Measurements from ENCODE around the gene ZNF800.

ZNF800 gene

DNA sequence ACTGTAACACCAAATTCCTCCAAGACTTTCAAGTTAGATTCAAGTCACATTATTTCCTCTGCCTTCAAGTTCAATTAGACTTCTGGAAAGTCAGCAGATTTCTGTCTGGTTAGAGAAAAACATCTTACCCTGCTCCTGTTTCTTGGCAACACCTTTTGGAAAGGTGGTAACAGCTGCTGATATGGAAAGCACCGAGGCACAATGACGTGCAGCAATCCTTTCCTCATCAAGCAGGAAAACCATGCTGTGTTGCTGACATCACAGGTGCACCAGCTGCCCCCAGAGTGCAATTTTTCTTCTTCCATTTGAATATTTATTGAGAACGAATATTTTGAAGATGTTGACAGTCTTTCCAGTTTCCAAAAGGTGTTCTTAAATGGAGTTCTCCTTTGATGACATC, 41.9 kb downstream of the ZNF800 start:
- DNase-seq (ENCODE audit: extremely low read depth, low read depth) = no peak
- H3K4me3 ChIP-seq (replicated peaks; ENCODE audit: low read depth, low read length) = no peak overlapping the region
- TF ChIP-seq, protein P1, sequence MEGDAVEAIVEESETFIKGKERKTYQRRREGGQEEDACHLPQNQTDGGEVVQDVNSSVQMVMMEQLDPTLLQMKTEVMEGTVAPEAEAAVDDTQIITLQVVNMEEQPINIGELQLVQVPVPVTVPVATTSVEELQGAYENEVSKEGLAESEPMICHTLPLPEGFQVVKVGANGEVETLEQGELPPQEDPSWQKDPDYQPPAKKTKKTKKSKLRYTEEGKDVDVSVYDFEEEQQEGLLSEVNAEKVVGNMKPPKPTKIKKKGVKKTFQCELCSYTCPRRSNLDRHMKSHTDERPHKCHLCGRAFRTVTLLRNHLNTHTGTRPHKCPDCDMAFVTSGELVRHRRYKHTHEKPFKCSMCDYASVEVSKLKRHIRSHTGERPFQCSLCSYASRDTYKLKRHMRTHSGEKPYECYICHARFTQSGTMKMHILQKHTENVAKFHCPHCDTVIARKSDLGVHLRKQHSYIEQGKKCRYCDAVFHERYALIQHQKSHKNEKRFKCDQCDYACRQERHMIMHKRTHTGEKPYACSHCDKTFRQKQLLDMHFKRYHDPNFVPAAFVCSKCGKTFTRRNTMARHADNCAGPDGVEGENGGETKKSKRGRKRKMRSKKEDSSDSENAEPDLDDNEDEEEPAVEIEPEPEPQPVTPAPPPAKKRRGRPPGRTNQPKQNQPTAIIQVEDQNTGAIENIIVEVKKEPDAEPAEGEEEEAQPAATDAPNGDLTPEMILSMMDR (IDR thresholded peaks at IDR 0.05; ENCODE audit: low read depth, low read length, missing control alignments) = no peak

DNA sequence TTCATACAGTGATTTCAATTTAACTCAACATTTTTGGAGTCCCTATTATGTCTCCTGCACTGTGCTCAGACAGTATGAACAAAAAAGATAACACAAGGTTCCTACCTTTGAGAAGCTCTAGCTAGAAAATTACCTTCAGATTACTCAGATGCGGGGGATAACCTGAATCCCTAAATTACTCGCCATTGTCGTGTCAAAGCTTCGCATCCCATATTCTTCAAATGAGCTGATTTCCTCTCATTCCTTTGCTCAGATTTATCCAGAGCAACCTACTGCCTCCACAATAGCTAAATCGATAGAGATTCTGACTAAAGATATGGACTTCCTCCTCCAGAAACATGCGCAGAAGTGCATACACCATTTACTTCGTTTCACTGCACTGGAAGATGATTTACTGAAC, 42.6 kb downstream of the ZNF800 start:
- TF ChIP-seq, protein P1 (IDR thresholded peaks at IDR 0.05; ENCODE audit: low read depth, low read length, missing control alignments) = no peak
- no peak for DNase-seq (ENCODE audit: extremely low read depth, low read depth)
- H3K4me3 ChIP-seq (replicated peaks; ENCODE audit: low read depth, low read length) = no peak overlapping the region

DNA sequence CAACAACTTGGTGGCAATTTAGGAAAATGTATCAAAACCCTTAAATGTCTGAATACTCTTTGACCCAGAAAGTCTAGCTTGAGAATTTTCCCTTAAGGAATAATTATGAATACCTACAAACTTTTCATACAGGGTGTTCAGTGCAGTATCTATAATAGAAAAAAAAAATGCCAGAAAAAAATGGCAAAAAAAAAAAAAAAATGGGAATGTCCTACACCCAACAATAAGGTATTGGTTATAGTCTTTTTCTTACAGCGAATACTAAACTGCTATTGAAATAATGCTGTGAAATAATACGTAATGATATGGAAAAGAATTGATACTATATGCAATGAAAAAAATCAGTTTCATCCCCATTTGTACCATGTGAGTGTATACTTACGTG, 44.3 kb downstream of the ZNF800 start:
- TF ChIP-seq, protein P1 (IDR thresholded peaks at IDR 0.05; ENCODE audit: low read depth, low read length, missing control alignments) = no peak
- peak overlapping the region; percentile 20 for H3K4me3 ChIP-seq (replicated peaks; ENCODE audit: low read depth, low read length)
- DNase-seq (ENCODE audit: extremely low read depth, low read depth) = no peak

DNA sequence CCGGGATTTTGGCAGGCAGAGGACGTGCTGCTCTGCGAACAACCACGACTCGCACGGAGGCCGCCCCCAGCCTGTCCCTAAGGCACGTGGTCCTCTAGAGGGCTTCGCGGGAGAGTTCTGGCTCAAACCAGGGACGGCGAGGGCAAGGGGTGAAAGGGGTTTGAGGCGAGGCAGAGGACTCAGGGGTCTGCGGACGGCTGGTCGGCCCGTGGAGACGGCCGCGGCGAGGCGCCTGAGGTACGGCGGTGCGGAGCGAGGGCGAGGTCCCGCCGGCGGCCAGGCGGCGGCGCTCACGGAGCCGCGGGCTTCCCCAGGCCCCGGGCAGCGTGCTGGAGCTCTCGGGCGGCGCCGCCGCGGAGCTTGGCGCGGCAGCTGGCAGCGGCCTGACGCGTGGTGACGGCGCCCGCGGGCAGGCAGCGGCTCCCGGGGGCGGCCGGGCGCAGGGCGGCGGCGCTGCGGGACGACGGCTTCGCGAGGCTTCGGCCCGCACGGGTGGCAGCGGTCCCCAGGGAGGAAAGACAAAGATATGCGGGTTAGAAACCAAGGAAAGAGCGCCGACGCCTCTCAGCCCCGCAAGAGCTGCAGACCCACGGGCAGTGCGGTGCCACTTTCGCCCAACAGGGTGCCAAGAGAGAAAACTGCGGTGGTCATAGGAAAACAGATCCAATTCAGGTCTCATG, 44.8 kb downstream of the ZNF800 start:
- H3K4me3 ChIP-seq (replicated peaks; ENCODE audit: low read depth, low read length) = peak overlapping the region; percentile 20
- DNase-seq (ENCODE audit: extremely low read depth, low read depth) = no peak
- TF ChIP-seq, protein P1 (IDR thresholded peaks at IDR 0.05; ENCODE audit: low read depth, low read length, missing control alignments) = no peak

DNA sequence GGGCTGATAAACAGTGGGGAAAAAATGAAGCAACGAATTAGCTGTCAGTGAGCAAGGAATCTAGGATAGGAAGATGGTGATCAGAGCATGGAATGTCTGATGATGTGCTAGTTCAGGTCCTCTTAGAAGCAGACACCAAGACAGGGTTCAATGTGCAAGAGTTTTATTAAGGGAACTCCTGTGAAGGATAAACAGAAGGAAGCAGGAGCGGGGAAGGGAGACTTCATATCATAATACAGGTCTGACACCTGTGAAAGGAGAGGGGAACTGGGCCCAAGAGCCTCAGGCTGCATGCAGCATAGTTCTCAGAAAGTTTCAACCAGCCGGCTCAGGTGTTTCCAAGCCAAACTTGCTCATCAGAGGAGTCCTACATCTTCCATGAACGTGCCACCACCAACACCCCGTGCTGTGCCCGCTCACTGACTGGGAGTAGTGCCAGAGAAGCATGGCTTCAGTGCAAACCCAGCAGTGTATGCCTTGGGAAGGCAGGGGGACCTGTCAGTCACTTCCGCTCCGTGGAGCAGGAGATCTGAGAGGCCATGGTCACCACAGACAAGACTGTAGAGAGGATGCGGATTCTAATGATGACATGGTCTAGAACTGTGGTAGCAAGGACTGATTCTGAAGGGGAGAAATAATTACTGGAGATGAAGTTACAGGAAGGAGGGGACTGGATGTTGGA, 45.8 kb downstream of the ZNF800 start:
- DNase-seq (ENCODE audit: extremely low read depth, low read depth) = no peak
- TF ChIP-seq, protein P1 (IDR thresholded peaks at IDR 0.05; ENCODE audit: low read depth, low read length, missing control alignments) = no peak
- H3K4me3 ChIP-seq (replicated peaks; ENCODE audit: low read depth, low read length) = no peak overlapping the region

DNA sequence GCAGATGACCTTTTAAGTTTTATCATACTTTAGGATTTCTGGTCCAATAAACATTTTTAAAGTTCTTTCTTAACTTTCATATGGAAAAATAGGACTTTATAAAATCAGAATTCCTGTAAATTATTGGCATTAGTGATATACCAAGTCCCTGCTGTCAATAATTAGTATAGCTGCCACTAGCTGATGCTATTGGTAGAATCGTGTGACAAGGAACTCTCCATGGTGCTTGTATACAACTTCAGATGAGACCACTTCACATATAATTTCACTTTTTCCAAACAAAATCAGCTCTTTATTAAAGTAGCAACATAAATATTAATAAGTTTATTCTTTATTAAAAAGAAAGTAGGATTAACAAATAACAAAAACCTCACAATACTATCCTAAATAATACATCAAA, 49.9 kb downstream of the ZNF800 start:
- no peak for DNase-seq (ENCODE audit: extremely low read depth, low read depth)
- TF ChIP-seq, protein P1 (IDR thresholded peaks at IDR 0.05; ENCODE audit: low read depth, low read length, missing control alignments) = no peak
- H3K4me3 ChIP-seq (replicated peaks; ENCODE audit: low read depth, low read length) = no peak overlapping the region

Measured in HFF-Myc (cell line).